ENCODE measurements around the gene ARID3B. TPM values are rescaled to one million over a fixed set of nuclear protein-coding genes. Genes with fewer than 3 reads are reported as not detected.

The ARID3B gene
- polyA plus RNA-seq, 3 donors from 2014 or later = 3.2 to 17.3 (median 6.6) TPM

GRCh38 chr15:74564182-74564581 is 23.2 kb downstream of the ARID3B start:
- peaks cover 4 to 21% (median 16%) of the 10 kb centered on the region in 3 donors for H3K36me3 Mint-ChIP-seq
- H3K4me3 Mint-ChIP-seq = no peak overlapping the region
- peaks cover 37 to 78% of the 10 kb centered on the region in 2 donors for H3K4me1 Mint-ChIP-seq
- no peaks in the 10 kb centered on the region for H3K9me3 Mint-ChIP-seq
- peak overlapping the region in 2 of 6 donors; percentile 1 to 5 for H3K27ac Mint-ChIP-seq
- H3K27me3 Mint-ChIP-seq (ENCODE audit: low read depth in 3 of 3) = peaks cover 0 to 2% (median 0%) of the 10 kb centered on the region in 3 donors
- DNase-seq = no peak

- H3K27me3 Mint-ChIP-seq (ENCODE audit: low read depth in 3 of 3) = peaks cover 0 to 2% (median 2%) of the 10 kb centered on the region in 3 donors
- no peak overlapping the region for H3K4me3 Mint-ChIP-seq
- H3K36me3 Mint-ChIP-seq = peaks cover 4 to 20% (median 16%) of the 10 kb centered on the region in 3 donors
- no peak for DNase-seq
- peaks cover 44 to 85% of the 10 kb centered on the region in 2 donors for H3K4me1 Mint-ChIP-seq
- H3K27ac Mint-ChIP-seq = peak overlapping the region in 5 of 6 donors; percentile 13 to 71 (median 63)
- no peaks in the 10 kb centered on the region for H3K9me3 Mint-ChIP-seq
Measured at GRCh38 chr15:74565381-74566085, 24.5 kb downstream of the ARID3B start.

- Mint-ChIP-seq H3K9me3 (no peaks in the 10 kb centered on the region), H3K27me3 (ENCODE audit: low read depth in 3 of 3) (peaks cover 2 to 3% (median 2%) of the 10 kb centered on the region in 3 donors), H3K4me1 (peaks cover 58 to 85% of the 10 kb centered on the region in 2 donors), H3K27ac (peak overlapping the region; percentile 60 to 85 (median 79)), H3K4me3 (no peak overlapping the region), H3K36me3 (peaks cover 4 to 20% (median 6%) of the 10 kb centered on the region in 3 donors)
- DNase-seq = no peak
Measured at GRCh38 chr15:74568594-74568993, 27.6 kb downstream of the ARID3B start.

- peaks cover 2 to 3% (median 2%) of the 10 kb centered on the region in 3 donors for H3K27me3 Mint-ChIP-seq (ENCODE audit: low read depth in 3 of 3)
- DNase-seq = no peak
- H3K4me3 Mint-ChIP-seq = peak overlapping the region in 1 of 5 donors; percentile 21
- H3K4me1 Mint-ChIP-seq = peaks cover 57 to 85% of the 10 kb centered on the region in 2 donors
- no peaks in the 10 kb centered on the region for H3K9me3 Mint-ChIP-seq
- H3K27ac Mint-ChIP-seq = peak overlapping the region; percentile 43 to 93 (median 84)
- peaks cover 3 to 22% (median 12%) of the 10 kb centered on the region in 3 donors for H3K36me3 Mint-ChIP-seq
Measured at GRCh38 chr15:74569731-74570070, 28.7 kb downstream of the ARID3B start.

- Mint-ChIP-seq H3K4me3 (peak overlapping the region in 4 of 5 donors; percentile 44 to 64 (median 54)), H3K36me3 (peaks cover 3 to 23% (median 10%) of the 10 kb centered on the region in 3 donors), H3K27me3 (ENCODE audit: low read depth in 3 of 3) (peaks cover 2 to 3% (median 2%) of the 10 kb centered on the region in 3 donors), H3K27ac (peak overlapping the region; percentile 46 to 91 (median 80)), H3K4me1 (peaks cover 54 to 83% of the 10 kb centered on the region in 2 donors), H3K9me3 (no peaks in the 10 kb centered on the region)
- no peak for DNase-seq
Measured at GRCh38 chr15:74571191-74571590, 30.2 kb downstream of the ARID3B start.

GRCh38 chr15:74573987-74574386 is 33.0 kb downstream of the ARID3B start:
- no peaks in the 10 kb centered on the region for H3K9me3 Mint-ChIP-seq
- DNase-seq = no peak
- H3K36me3 Mint-ChIP-seq = peaks cover 3 to 35% (median 15%) of the 10 kb centered on the region in 3 donors
- H3K4me3 Mint-ChIP-seq = no peak overlapping the region
- H3K4me1 Mint-ChIP-seq = peaks cover 36 to 55% of the 10 kb centered on the region in 2 donors
- peaks cover 2 to 4% (median 2%) of the 10 kb centered on the region in 3 donors for H3K27me3 Mint-ChIP-seq (ENCODE audit: low read depth in 3 of 3)
- H3K27ac Mint-ChIP-seq = peak overlapping the region in 1 of 6 donors; percentile 46

GRCh38 chr15:74578496-74578994 is 37.5 kb downstream of the ARID3B start:
- H3K4me3 Mint-ChIP-seq = no peak overlapping the region
- no peak for DNase-seq
- H3K36me3 Mint-ChIP-seq = peaks cover 8 to 38% (median 23%) of the 10 kb centered on the region in 3 donors
- peaks cover 0 to 3% (median 0%) of the 10 kb centered on the region in 3 donors for H3K27me3 Mint-ChIP-seq (ENCODE audit: low read depth in 3 of 3)
- H3K27ac Mint-ChIP-seq = no peak overlapping the region
- no peaks in the 10 kb centered on the region for H3K9me3 Mint-ChIP-seq
- H3K4me1 Mint-ChIP-seq = peaks cover 2 to 13% of the 10 kb centered on the region in 2 donors

GRCh38 chr15:74579001-74579400 is 38.0 kb downstream of the ARID3B start:
- peaks cover 0 to 3% (median 0%) of the 10 kb centered on the region in 3 donors for H3K27me3 Mint-ChIP-seq (ENCODE audit: low read depth in 3 of 3)
- H3K9me3 Mint-ChIP-seq = no peaks in the 10 kb centered on the region
- DNase-seq = no peak
- H3K4me1 Mint-ChIP-seq = peaks cover 2 to 15% of the 10 kb centered on the region in 2 donors
- peaks cover 6 to 40% (median 25%) of the 10 kb centered on the region in 3 donors for H3K36me3 Mint-ChIP-seq
- H3K27ac Mint-ChIP-seq = no peak overlapping the region
- H3K4me3 Mint-ChIP-seq = no peak overlapping the region

- no peak for DNase-seq
- H3K9me3 Mint-ChIP-seq = no peaks in the 10 kb centered on the region
- peaks cover 4 to 33% (median 17%) of the 10 kb centered on the region in 3 donors for H3K36me3 Mint-ChIP-seq
- no peak overlapping the region for H3K4me3 Mint-ChIP-seq
- peaks cover 3 to 12% of the 10 kb centered on the region in 2 donors for H3K4me1 Mint-ChIP-seq
- peaks cover 0 to 3% (median 0%) of the 10 kb centered on the region in 3 donors for H3K27me3 Mint-ChIP-seq (ENCODE audit: low read depth in 3 of 3)
- H3K27ac Mint-ChIP-seq = peak overlapping the region in 2 of 6 donors; percentile 18 to 35
Measured at GRCh38 chr15:74580538-74581350, 39.7 kb downstream of the ARID3B start.

GRCh38 chr15:74584204-74584603 is 43.2 kb downstream of the ARID3B start:
- H3K27ac Mint-ChIP-seq = peak overlapping the region in 1 of 6 donors; percentile 51
- no peak overlapping the region for H3K4me3 Mint-ChIP-seq
- peaks cover 3 to 12% of the 10 kb centered on the region in 2 donors for H3K4me1 Mint-ChIP-seq
- H3K9me3 Mint-ChIP-seq = no peaks in the 10 kb centered on the region
- H3K27me3 Mint-ChIP-seq (ENCODE audit: low read depth in 3 of 3) = no peaks in the 10 kb centered on the region
- DNase-seq = no peak
- H3K36me3 Mint-ChIP-seq = peaks cover 4 to 19% (median 13%) of the 10 kb centered on the region in 3 donors

GRCh38 chr15:74584779-74585178 is 43.8 kb downstream of the ARID3B start:
- Mint-ChIP-seq H3K27ac (peak overlapping the region in 1 of 6 donors; percentile 51), H3K4me3 (no peak overlapping the region), H3K4me1 (peaks cover 3 to 12% of the 10 kb centered on the region in 2 donors), H3K27me3 (ENCODE audit: low read depth in 3 of 3) (no peaks in the 10 kb centered on the region), H3K36me3 (peaks cover 0 to 18% (median 13%) of the 10 kb centered on the region in 3 donors), H3K9me3 (no peaks in the 10 kb centered on the region)
- DNase-seq = no peak

GRCh38 chr15:74585191-74585590 is 44.2 kb downstream of the ARID3B start:
- peaks cover 3 to 12% of the 10 kb centered on the region in 2 donors for H3K4me1 Mint-ChIP-seq
- DNase-seq = no peak
- H3K27me3 Mint-ChIP-seq (ENCODE audit: low read depth in 3 of 3) = no peaks in the 10 kb centered on the region
- H3K4me3 Mint-ChIP-seq = no peak overlapping the region
- no peak overlapping the region for H3K27ac Mint-ChIP-seq
- H3K36me3 Mint-ChIP-seq = peaks cover 0 to 20% (median 13%) of the 10 kb centered on the region in 3 donors
- no peaks in the 10 kb centered on the region for H3K9me3 Mint-ChIP-seq

GRCh38 chr15:74585857-74586256 is 44.8 kb downstream of the ARID3B start:
- no peaks in the 10 kb centered on the region for H3K9me3 Mint-ChIP-seq
- H3K4me3 Mint-ChIP-seq = no peak overlapping the region
- no peak overlapping the region for H3K27ac Mint-ChIP-seq
- DNase-seq = no peak
- peaks cover 0 to 26% (median 13%) of the 10 kb centered on the region in 3 donors for H3K36me3 Mint-ChIP-seq
- H3K4me1 Mint-ChIP-seq = peaks cover 3 to 12% of the 10 kb centered on the region in 2 donors
- no peaks in the 10 kb centered on the region for H3K27me3 Mint-ChIP-seq (ENCODE audit: low read depth in 3 of 3)
